Measurements from ENCODE around the gene SULT2B1.
"Not testable (repeated sequence)": the region's sequence is repeated elsewhere in the genome, so short reads cannot be mapped to it uniquely, and the experiment has no call there.

The SULT2B1 gene

DNA sequence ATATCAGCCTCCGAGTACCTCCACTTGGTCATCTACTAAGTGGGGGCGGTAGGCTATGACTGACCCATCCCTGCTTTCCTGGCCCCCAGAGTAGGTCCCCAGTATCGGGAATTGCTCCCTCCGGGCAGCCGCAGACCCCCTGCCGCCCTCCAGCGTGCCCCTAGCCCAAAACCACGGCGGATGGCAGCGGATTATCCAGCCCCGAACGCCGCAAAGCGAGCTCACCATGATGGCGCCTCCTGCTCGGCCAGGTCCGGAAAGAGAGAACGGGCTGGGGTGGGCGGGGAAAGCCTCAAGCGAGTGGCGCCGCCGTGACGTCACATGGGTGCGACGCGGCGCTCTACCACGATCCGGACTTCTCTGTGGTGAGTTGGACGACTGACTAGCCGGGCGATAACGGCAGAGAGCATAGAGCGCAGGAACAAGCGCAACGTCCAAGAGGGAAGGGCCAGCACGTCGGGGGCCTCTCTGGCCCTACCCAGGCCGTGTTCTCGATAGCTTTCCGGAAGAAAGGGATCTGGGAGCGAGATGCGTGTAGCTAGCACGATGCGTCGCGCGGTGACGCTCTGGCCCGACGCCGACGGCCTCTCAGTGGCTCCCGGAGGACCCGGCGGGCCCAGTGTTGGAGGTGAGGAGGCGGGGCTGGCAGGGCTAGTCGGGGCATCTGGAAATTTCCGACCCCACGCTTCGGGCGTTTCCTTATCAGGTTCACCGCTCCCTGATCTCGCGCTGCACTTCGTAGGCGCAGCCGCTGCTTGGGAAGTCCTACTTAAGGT lies 67.1 kb downstream of the SULT2B1 start, which contains the start of the genes RPL18 and SPHK2:
RPL18 (minus strand) TSS at position 263 of the 776 bp plus-strand sequence; CDS start at position 228, 35 bp downstream.
SPHK2 (plus strand) TSS at position 591 of the 776 bp plus-strand sequence. CDS start 1,009 bp downstream, outside the sequence.
- DNase-seq (ENCODE audit: low read depth in 2 of 2) = peak; percentile 93 to 96

DNA sequence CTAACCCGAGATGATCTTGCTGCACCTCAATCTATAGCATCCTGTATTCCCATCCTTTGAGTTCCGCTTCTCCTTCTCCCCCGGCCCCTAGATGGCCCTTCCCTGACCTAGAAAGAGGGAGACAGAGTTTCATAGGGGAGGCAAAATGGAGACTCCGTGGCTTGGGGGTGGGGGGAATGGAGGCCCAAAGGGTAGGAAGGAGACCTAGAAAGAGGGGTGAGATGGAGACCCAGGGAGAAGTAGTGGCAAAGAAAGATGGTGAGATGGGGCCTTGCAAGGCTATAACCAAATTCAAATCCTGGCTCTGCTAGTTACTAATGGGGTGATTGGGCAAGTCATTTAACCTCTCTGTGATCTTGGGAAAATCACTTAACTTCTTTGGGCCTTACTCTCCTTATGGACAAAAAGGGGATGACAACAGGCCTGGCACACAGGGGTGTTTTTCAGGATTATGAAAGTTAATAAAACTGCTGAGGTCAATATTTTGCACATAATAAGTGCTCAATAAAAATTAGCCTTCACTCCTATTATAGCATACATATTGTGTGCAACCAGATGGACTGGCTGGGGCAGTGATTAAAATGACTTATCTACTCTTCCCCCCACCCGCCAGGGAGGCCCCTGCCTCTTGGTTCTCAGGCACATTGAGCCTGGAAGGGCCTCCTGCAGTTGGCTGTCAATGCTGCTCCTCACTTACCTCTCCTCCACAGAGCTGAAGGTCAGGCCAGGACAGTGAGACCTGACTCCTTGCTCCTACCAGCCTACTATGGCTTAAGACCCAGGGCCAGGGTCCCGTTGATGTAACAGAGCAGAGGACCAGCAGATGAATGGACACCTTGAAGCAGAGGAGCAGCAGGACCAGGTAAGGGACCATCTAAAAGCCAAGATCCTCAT lies 68.0 kb downstream of the SULT2B1 start:
- DNase-seq (ENCODE audit: low read depth in 2 of 2) = no peak

DNA sequence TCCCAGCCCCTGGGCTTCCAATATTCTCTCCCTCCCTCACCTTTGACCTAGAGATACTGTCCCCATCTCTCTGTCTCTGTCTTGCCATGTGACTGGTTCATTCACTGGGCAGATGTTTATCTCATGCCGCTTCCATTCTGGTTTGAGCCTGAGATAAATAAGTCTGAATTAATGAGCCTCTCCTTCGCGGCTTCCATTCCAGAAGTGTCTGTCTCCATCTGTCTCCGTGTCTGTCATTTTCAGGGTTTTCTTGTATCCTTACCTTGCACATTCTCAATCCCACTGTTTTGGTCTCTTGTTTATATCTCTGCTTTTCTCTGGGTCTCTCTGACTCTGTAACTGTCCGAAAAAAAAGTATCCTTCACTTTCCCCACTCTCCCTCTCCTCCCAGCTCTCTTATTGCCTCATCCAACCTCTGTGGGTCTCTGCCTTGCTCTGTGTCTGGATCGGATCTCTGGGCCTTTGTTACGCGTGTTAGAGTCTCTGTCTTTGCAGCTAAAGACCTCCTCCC lies 71.6 kb downstream of the SULT2B1 start:
- no peak for DNase-seq (ENCODE audit: low read depth in 2 of 2)

DNA sequence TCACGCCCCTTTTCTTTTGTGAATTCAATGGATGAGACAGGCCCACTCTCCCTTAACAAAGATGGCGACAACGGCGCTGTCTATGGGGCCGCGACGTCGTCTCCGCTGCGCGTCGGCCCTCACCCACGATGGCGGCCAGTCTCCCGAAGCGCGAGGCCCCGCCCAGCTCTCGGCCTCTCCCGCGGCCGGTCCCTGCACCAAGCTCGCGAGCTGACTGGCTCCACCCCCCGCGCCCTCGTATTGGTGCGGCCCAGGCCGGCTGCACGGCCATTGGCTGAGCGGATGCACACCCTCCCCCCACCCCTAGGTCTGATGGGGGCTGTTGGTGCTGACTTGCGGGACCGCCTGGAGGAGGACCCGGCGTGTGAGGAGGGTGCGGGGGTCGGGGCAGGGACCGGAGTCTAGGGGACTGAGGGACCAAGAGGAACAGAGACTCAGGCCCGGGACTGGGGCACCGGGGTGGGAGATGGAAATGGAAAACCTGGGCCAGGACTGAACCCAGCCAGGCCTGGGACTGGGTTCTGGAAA lies 72.2 kb downstream of the SULT2B1 start:
- DNase-seq (ENCODE audit: low read depth in 2 of 2) = peak; percentile 85 to 87

DNA sequence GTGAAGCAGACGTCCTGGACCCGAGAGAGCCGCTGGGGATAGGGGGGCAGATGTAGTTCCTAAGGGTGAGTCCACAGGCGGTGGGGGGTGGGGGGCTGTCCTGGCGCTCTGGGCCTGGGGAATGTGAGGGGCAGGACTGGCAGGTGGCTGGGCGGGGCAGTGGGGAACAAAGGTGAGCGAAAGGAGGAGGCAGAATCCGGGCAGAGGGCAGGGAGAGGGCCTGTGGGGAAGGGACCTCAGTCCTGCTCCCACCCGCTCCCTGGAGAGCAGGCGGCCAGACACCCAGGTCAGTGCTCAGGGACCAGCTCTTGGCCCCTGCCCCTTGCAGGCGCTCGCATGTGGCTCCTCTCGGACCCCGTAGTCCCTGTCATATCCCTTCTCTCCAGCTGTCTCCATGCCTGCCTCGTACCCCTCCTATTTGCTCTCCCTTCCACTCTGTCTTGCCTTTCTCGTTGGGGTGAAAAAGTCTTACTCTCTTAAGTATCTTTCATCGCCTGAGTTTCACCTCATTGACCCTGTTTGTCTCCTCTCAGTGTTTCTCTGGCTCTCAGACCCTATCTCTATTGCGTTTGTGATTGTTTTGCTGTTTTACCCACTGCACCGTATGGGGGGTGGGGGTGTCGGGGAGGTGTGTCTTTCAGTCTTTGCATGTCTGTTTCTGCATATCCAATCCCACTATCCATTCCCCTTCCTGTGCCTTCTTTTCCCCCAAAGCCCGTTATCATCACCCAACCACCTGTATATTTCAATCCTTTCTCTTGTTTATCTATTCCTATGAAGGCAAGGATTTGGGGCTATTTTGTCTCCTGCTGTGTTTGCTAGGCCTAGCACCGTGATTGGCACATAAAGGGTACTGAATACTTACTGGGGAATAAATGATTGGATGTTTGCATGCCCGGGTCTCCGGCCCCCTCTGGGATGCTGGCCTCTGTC lies 73.1 kb downstream of the SULT2B1 start:
- no peak for DNase-seq (ENCODE audit: low read depth in 2 of 2)

DNA sequence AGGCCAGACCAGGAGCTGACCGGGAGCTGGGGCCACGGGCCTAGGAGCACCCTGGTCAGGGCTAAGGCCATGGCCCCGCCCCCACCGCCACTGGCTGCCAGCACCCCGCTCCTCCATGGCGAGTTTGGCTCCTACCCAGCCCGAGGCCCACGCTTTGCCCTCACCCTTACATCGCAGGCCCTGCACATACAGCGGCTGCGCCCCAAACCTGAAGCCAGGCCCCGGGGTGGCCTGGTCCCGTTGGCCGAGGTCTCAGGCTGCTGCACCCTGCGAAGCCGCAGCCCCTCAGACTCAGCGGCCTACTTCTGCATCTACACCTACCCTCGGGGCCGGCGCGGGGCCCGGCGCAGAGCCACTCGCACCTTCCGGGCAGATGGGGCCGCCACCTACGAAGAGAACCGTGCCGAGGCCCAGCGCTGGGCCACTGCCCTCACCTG lies 73.9 kb downstream of the SULT2B1 start:
- no peak for DNase-seq (ENCODE audit: low read depth in 2 of 2)

DNA sequence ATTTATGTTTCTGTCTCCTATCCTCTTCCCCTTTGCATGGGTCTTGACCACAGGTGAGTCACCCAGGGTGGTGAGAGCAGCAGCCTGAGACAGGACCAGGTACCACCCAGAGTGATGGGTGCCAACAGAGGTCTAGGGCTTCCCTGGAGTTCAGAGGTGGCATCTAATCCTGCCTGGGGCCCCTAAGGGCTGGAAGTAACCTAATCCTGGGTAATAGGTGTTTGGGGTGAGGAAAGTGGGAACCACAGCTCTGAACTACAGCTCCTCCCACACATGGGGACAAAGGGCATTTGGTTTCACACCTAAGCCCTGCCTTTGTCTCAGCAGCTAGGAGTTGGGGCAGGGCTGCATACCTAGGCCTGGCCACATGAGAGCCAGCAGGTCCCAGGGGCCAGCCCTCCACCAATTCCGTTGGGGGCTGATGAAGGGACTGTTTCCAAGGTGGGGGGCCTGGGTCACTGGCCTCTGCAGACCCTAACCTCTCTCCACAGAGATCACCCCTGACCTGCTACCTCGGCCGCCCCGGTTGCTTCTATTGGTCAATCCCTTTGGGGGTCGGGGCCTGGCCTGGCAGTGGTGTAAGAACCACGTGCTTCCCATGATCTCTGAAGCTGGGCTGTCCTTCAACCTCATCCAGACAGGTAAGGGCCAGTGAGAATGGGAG lies 75.4 kb downstream of the SULT2B1 start:
- DNase-seq (ENCODE audit: low read depth in 2 of 2) = no peak

DNA sequence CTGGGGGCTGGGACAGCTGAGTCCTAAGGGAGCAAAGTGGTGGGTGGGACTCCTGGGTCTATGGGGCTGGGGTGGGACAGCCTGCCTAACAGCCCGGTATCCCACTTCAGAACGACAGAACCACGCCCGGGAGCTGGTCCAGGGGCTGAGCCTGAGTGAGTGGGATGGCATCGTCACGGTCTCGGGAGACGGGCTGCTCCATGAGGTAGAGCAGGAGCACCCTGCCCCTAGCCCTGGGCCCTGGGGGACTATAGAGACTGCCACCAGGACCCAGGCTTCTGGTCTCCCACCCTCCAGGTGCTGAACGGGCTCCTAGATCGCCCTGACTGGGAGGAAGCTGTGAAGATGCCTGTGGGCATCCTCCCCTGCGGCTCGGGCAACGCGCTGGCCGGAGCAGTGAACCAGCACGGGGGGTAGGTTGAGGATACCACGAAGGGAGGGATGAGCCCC lies 75.9 kb downstream of the SULT2B1 start:
- DNase-seq (ENCODE audit: low read depth in 2 of 2) = no peak

DNA sequence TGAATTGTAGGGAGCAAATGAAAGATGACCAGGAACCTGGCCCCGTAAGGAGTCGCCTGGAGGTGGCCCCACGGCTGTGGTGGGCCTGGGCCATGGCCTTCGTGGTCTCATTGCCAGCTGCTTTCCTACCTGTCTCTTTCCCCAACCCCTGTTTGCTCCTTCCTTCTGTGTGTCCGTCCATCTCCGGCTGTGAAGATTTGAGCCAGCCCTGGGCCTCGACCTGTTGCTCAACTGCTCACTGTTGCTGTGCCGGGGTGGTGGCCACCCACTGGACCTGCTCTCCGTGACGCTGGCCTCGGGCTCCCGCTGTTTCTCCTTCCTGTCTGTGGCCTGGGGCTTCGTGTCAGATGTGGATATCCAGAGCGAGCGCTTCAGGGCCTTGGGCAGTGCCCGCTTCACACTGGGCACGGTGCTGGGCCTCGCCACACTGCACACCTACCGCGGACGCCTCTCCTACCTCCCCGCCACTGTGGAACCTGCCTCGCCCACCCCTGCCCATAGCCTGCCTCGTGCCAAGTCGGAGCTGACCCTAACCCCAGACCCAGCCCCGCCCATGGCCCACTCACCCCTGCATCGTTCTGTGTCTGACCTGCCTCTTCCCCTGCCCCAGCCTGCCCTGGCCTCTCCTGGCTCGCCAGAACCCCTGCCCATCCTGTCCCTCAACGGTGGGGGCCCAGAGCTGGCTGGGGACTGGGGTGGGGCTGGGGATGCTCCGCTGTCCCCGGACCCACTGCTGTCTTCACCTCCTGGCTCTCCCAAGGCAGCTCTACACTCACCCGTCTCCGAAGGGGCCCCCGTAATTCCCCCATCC lies 76.7 kb downstream of the SULT2B1 start:
- DNase-seq (ENCODE audit: low read depth in 2 of 2) = no peak

DNA sequence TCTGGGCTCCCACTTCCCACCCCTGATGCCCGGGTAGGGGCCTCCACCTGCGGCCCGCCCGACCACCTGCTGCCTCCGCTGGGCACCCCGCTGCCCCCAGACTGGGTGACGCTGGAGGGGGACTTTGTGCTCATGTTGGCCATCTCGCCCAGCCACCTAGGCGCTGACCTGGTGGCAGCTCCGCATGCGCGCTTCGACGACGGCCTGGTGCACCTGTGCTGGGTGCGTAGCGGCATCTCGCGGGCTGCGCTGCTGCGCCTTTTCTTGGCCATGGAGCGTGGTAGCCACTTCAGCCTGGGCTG lies 77.3 kb downstream of the SULT2B1 start:
- no peak for DNase-seq (ENCODE audit: low read depth in 2 of 2)

DNA sequence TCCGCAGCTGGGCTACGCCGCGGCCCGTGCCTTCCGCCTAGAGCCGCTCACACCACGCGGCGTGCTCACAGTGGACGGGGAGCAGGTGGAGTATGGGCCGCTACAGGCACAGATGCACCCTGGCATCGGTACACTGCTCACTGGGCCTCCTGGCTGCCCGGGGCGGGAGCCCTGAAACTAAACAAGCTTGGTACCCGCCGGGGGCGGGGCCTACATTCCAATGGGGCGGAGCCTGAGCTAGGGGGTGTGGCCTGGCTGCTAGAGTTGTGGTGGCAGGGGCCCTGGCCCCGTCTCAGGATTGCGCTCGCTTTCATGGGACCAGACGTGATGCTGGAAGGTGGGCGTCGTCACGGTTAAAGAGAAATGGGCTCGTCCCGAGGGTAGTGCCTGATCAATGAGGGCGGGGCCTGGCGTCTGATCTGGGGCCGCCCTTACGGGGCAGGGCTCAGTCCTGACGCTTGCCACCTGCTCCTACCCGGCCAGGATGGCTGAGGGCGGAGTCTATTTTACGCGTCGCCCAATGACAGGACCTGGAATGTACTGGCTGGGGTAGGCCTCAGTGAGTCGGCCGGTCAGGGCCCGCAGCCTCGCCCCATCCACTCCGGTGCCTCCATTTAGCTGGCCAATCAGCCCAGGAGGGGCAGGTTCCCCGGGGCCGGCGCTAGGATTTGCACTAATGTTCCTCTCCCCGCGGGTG lies 77.8 kb downstream of the SULT2B1 start:
- no peak for DNase-seq (ENCODE audit: low read depth in 2 of 2)

DNA sequence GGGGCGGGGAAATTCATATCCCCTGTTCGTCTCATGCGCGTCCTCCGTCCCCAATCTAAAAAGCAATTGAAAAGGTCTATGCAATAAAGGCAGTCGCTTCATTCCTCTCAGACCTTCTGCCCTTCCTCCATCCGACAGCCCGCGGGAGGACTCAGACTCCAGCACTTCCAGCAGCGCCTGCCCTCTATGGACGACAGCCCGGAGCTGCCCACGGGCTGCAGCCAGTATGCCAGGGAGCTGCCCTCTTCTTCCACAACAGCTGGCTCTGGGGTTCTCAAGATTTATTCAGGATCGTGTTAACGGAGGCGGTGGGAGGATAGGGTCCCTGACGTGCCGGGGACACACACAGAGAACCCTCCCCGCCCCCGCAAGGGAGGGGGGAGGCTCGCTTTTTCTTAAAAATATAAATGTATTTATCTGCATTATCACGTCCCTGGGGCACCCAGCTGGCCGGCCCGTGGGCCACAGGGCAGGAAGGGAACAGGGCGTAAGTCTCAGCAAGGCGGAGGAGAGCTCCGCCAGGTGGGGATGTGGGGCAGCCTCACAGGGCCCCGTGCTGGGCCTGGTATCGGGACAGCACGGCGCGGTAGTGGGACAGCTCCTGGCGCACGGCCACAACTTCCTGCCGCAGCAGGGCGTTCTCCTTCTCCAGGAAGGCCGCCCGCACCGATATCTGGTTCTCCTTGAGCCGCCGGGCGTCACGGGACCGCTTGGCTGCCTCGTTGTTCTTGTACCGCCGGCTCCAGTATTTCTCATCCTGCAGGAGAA lies 78.5 kb downstream of the SULT2B1 start:
- DNase-seq (ENCODE audit: low read depth in 2 of 2) = no peak

DNA sequence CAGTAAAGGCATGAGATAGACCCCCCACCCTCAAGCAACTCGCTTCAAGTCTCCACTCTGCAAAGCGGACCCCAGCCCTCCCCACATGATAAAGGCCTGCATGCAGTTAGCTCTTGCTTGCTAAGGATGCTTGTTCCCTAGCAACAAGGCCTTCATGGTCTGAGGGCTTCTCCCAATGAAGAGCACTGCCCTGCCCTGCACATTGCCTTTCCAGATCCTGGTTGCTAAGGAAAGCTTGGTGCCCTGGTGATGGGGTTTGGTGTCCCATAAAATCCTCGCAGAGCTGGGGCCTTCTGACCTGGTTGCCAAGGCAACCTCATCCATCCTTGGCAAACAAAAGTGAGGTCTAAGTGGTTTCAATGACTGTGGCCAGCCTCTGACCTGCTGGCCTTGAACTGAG lies 79.3 kb downstream of the SULT2B1 start:
- DNase-seq (ENCODE audit: low read depth in 2 of 2) = no peak

DNA sequence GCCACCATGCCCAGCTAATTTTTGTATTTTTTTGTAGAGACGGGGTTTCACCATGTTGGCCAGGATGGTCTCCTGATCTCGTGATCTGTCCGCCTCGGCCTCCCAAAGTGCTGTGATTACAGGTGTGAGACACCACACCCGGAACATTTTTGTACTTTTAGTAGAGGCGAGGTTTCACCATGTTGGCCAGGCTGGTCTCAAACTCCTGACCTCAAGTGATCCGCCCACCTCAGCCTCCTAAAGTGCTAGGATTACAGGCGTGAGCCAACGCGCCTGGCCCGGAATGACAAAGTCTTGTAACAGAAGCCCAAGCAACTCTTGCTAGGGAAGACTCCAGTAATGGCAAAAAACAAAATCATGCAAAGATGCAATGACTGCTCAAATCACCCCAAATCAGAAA lies 80.3 kb downstream of the SULT2B1 start:
- DNase-seq (ENCODE audit: low read depth in 2 of 2) = not testable (repeated sequence)

DNA sequence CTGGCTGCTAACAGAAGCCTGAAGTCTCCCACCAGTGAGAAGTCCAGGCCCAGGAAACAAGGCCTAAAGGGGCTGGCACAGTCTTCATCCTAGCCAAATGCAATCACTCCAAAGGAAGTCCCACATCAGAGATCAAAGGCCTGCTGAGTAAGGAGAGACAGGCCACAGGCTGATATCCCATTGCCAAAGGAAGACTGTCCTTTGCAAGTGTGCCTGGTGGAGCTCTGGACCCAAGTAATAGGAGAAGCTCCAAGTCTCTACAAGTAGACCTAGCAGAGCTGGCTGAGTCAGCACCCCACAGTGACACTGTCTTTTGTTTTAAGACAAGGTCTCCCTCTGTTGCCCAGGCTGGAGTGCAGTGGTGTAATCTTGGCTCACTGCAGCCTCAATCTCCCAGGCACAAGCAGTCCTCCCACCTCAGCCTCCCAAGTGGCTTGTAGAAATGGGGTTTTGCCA lies 80.7 kb downstream of the SULT2B1 start:
- DNase-seq (ENCODE audit: low read depth in 2 of 2) = no peak

DNA sequence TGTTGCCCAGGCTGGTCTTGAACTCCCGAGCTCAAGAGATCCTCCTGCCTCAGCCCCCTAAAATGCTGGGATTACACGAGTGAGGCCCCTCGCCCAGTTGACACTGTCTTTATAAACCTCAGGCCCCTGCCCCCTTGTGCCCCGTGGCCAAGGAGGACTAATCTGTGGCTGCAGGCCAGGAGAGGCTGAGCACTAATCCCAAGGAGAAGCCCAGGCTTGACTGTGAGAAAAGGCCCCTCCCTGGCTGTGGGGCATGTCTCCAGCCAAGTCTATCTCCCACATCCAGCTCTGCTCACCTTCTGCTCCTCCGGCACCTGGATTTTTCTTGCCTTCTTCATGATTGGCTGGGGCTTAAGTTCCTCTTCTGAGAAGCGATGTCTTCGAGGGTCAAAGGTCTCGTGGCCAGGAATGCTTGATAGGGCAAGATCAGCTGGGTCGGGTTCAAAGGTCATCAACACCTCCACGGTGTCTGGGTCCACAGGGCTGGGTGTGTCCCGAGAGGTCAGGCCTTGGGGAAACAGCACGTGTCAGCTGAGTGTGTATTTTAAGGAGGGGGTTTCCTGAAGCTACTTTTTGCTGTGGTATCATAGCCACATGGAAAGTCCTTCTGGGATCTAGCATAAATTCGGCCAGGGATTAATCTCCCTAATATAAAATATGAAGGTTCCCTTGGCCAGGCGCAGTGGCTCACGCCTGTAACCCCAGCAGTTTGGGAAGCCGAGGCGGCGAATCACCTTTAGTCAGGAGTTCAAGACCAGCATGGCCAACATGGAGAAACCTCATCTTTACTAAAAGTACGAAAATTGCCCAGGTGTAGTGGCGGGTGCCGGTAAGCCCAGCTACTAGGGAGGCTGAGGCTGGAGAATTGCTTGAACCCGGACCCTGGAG lies 81.4 kb downstream of the SULT2B1 start:
- DNase-seq (ENCODE audit: low read depth in 2 of 2) = no peak

DNA sequence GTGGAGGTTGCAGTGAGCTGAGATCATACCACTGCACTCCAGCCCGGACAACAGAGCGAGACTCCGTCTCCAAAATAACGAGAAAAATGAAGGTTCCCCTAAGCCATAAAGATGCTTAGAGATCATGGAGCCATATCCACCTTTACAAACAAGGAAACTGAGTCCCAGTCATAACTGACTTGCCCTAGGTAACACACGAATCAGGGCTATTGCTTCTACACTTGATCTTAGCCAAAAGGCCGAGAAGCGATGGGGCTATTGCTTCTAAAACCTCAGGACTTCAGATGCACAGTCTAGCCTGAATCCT lies 82.0 kb downstream of the SULT2B1 start:
- no peak for DNase-seq (ENCODE audit: low read depth in 2 of 2)
